GM12891 (cell line): Measurements from ENCODE around the gene PI4K2A.

Experiments used
- POLR2A ChIP-seq: IDR thresholded peaks from 2 replicates; pipeline ENCODE4 v1.6.1; 2011; ENCODE audit warnings: low read depth, low read length, control low read depth
- POLR2AphosphoS5 ChIP-seq: IDR thresholded peaks from 2 replicates; pipeline ENCODE4 v1.6.1; 2011; ENCODE audit warnings: low read depth, low read length, control low read depth

DNA sequence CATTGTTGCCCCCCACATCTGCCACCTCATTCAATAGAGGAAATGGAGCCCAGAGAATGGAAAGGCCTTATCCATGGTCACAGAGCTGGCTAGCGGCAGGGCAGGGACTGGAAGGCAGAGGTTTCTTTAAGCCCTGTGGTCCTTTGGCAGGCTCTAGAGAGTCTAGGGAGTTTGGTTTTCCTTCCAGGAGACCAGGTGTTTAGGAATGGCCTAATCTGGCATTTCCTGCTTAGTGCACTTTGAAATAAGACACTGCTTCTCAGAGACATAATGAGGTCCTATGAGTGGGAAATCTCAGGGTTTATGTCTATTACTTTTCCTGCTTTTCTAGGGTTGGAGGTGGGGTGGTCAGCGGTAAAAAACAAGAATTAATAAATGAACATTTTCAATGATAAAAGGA, 79.1 kb downstream of the PI4K2A start:
- TF ChIP-seq POLR2A (no peak), POLR2AphosphoS5 (no peak)
